Colonic mucosa (tissue), 4 donors: ENCODE data around the gene RUBCN. TPM values are rescaled to one million over a fixed set of nuclear protein-coding genes. Genes with fewer than 3 reads are reported as not detected.

Source experiments
- DNase-seq: peaks from one replicate; pipeline ENCODE4 v3.0.0-alpha.2; 2020
- H3K27ac ChIP-seq: fragments of 200-600 bp; one replicate; pipeline ENCODE4 v1.8.0; 2021
- H3K27me3 ChIP-seq: fragments of 200-600 bp; one replicate; pipeline ENCODE4 v1.8.0; 2021
- H3K36me3 ChIP-seq: fragments of 200-600 bp; one replicate; pipeline ENCODE4 v1.8.0; 2021
- H3K4me1 ChIP-seq: fragments of 200-600 bp; one replicate; pipeline ENCODE4 v1.8.0; 2021; ENCODE audit warnings: mild to moderate bottlenecking
- H3K4me3 ChIP-seq: fragments of 200-600 bp; one replicate; pipeline ENCODE4 v1.8.0; 2021
- H3K9ac ChIP-seq, 2 donors: one replicate each; pipeline ENCODE4 v1.7.0; 2013; ENCODE audit warnings: control low read depth in 2 of 2, low read depth in 2 of 2, low read length in 2 of 2
- H3K9me3 ChIP-seq: fragments of 200-600 bp; one replicate; pipeline ENCODE4 v1.8.0; 2021
- CTCF ChIP-seq: fragments of 200-600 bp; IDR thresholded peaks from one replicate; pipeline ENCODE4 v1.8.0; 2022; ENCODE audit warnings: antibody characterized with exemption, mild to moderate bottlenecking
- intact Hi-C: fragments of 100-400 bp; cut with DNase I; formaldehyde crosslinking; loops from one replicate; pipeline ENCODE4 v1.14.1; 2022
- total RNA-seq, 2 donors: library from RNA; stranded (reverse); fragmentation: NEBNext Ultra II Directional in 1 of 2; extraction: Animal tissue kit (Norgen Biotek cat#: 25700) in 1 of 2; gene quantifications; one replicate each; pipeline ENCODE4 v1.2.1, GENCODE V29; 2021
- donor health status: healthy.
- donor health status: DM: no; HTN: no; CAD: no.
- donor health status: DM: no; HTN: no; CAD: no.

The RUBCN gene
- total RNA-seq, 2 donors from 2014 or later: 16.8 to 18.7 TPM

DNA sequence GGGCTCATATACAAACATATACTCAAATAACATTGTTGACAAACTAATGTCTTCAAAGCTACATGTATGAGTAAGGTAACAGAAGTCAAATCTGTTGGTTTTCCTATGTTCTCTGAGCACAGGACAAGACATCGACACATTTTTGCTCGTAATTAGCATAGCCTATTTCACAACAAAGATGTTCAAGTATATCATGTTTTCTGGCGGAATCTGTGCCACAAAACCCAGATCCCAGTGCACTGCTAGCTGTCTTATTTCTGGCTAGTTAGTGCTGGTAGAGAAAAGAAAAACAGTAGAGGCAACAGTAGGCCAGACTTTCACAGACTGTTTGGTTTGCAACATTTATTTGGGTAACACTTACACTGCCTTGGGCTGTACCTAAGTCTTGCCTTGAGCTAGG lies 51.2 kb downstream of the RUBCN start:
- no peaks in the 10 kb centered on the region for H3K4me1 ChIP-seq
- no peaks in the 10 kb centered on the region for H3K36me3 ChIP-seq
- TF ChIP-seq CTCF: no peak
- H3K9ac ChIP-seq: no peak overlapping the region
- intact Hi-C loops: no loop called here
- no peak overlapping the region for H3K4me3 ChIP-seq
- no peak for DNase-seq
- no peaks in the 10 kb centered on the region for H3K9me3 ChIP-seq
- no peaks in the 10 kb centered on the region for H3K27me3 ChIP-seq
- H3K27ac ChIP-seq: no peak overlapping the region

GRCh38 chr3:197683191-197683590 lies 53.5 kb downstream of the RUBCN start:
- H3K9me3 ChIP-seq: no peaks in the 10 kb centered on the region
- no peak for DNase-seq
- no peak overlapping the region for H3K4me3 ChIP-seq
- H3K27ac ChIP-seq: no peak overlapping the region
- TF ChIP-seq CTCF: no peak
- no peaks in the 10 kb centered on the region for H3K36me3 ChIP-seq
- intact Hi-C loops: no loop called here
- no peak overlapping the region for H3K9ac ChIP-seq
- no peaks in the 10 kb centered on the region for H3K27me3 ChIP-seq
- no peaks in the 10 kb centered on the region for H3K4me1 ChIP-seq

DNA sequence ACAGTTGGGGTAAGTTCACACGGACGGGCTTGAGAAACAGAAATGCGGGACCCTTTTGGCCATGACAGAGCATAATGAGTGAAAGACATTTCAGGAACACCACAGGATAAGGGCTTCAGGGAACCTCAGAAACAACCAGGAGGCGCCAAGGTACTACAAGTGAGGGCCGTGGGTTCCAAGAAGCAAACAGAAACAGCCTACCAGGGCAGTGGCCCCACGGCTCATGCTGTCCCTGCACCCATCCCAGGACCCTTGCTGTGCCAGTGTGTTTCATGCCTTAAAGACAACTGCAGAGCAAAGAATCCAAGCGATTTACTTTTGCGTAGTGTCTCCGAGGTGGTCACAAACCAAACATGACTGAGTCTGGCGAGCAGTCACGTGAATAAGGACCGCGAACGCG lies 54.0 kb downstream of the RUBCN start:
- intact Hi-C loops: no loop called here
- Histone ChIP-seq H3K4me3 (no peak overlapping the region), H3K4me1 (no peaks in the 10 kb centered on the region), H3K36me3 (no peaks in the 10 kb centered on the region), H3K27ac (no peak overlapping the region), H3K9ac (no peak overlapping the region), H3K27me3 (no peaks in the 10 kb centered on the region), H3K9me3 (no peaks in the 10 kb centered on the region)
- no peak for TF ChIP-seq CTCF
- no peak for DNase-seq

DNA sequence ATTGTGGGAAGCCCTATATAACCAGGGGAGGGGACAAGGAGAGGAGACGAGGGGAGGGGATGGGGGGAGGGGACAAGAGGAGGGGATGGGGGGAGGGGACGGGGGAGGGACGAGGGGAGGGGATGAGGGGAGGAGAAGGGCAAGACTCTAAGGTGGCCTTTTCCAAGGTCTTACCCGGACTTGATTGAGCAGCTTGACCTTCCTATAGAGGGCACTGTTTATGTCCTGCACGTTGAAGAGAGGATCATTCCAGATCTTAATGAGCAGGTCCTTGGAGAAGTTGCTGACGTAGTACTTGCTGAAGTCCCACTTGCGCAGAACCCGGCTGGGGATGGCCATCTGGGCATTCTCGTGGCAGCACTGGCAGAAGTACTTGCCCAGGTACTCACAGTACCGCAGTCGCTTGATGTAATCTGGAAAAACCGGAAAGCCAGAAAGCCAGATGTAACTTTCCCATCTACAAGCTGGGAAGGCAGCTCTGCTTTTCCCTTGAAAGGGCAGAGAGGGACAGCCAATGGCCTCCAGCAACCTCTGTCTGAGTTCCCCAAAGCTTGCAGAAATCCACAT lies 55.7 kb downstream of the RUBCN start:
- Histone ChIP-seq H3K36me3 (no peaks in the 10 kb centered on the region), H3K9me3 (no peaks in the 10 kb centered on the region), H3K4me3 (no peak overlapping the region), H3K27me3 (no peaks in the 10 kb centered on the region), H3K4me1 (no peaks in the 10 kb centered on the region), H3K9ac (no peak overlapping the region), H3K27ac (no peak overlapping the region)
- no peak for DNase-seq
- intact Hi-C loops: no loop called here
- TF ChIP-seq CTCF: no peak

- no peak overlapping the region for H3K27ac ChIP-seq
- H3K9ac ChIP-seq: no peak overlapping the region
- H3K4me3 ChIP-seq: no peak overlapping the region
- intact Hi-C loops: no loop called here
- H3K9me3 ChIP-seq: no peaks in the 10 kb centered on the region
- no peaks in the 10 kb centered on the region for H3K4me1 ChIP-seq
- no peak for DNase-seq
- TF ChIP-seq CTCF: no peak
- no peaks in the 10 kb centered on the region for H3K36me3 ChIP-seq
- H3K27me3 ChIP-seq: no peaks in the 10 kb centered on the region
Observed at GRCh38 chr3:197675951-197676350, 60.8 kb downstream of the RUBCN start.

- no peaks in the 10 kb centered on the region for H3K27me3 ChIP-seq
- H3K4me1 ChIP-seq: no peaks in the 10 kb centered on the region
- TF ChIP-seq CTCF: no peak
- H3K36me3 ChIP-seq: no peaks in the 10 kb centered on the region
- H3K9me3 ChIP-seq: no peaks in the 10 kb centered on the region
- no peak overlapping the region for H3K9ac ChIP-seq
- H3K4me3 ChIP-seq: no peak overlapping the region
- intact Hi-C loops: no loop called here
- DNase-seq: no peak
- no peak overlapping the region for H3K27ac ChIP-seq
Observed at GRCh38 chr3:197675563-197675860, 61.2 kb downstream of the RUBCN start.
